ENCODE data around the gene DBX1. TPM values are rescaled to one million over a fixed set of nuclear protein-coding genes. Genes with fewer than 3 reads are reported as not detected.

The DBX1 gene
- total and polyA plus RNA-seq, 8 donors: not detected

- Histone ChIP-seq H3K9me3 (no peaks in the 10 kb centered on the region), H3K4me3 (no peak overlapping the region), H3K4me1 (peaks cover 14 to 20% of the 10 kb centered on the region in 2 donors), H3K27me3 (peaks cover 98 to 100% of the 10 kb centered on the region in 2 donors), H3K36me3 (no peaks in the 10 kb centered on the region), H3K27ac (no peak overlapping the region)
- DNase-seq (no peak), ATAC-seq (no peak)
- intact Hi-C loops (cut with DNase I): no loop called here
- no peak for TF ChIP-seq CTCF (IDR thresholded peaks at IDR 0.05)
Measured at GRCh38 chr11:20161230-20161918, 1.1 kb upstream of the DBX1 start.

- no peak for TF ChIP-seq CTCF (IDR thresholded peaks at IDR 0.05)
- intact Hi-C loops (cut with DNase I): no loop called here
- H3K27ac ChIP-seq: no peak overlapping the region
- no peaks in the 10 kb centered on the region for H3K9me3 ChIP-seq
- peaks cover 99 to 100% of the 10 kb centered on the region in 2 donors for H3K27me3 ChIP-seq
- DNase-seq (no peak), ATAC-seq (no peak)
- peaks cover 15 to 26% of the 10 kb centered on the region in 2 donors for H3K4me1 ChIP-seq
- no peaks in the 10 kb centered on the region for H3K36me3 ChIP-seq
- H3K4me3 ChIP-seq: no peak overlapping the region
Measured at GRCh38 chr11:20159466-20160381, 551 bp downstream of the DBX1 start.

GRCh38 chr11:20158597-20159257, 1.5 kb downstream of the DBX1 start:
- no peak for TF ChIP-seq CTCF (IDR thresholded peaks at IDR 0.05)
- Histone ChIP-seq H3K27ac (no peak overlapping the region), H3K36me3 (no peaks in the 10 kb centered on the region), H3K9me3 (no peaks in the 10 kb centered on the region), H3K4me3 (no peak overlapping the region), H3K4me1 (peaks cover 15 to 24% of the 10 kb centered on the region in 2 donors), H3K27me3 (peaks cover 95 to 100% of the 10 kb centered on the region in 2 donors)
- DNase-seq (peak in 3 of 4 donors; percentile 45 to 77 (median 69)), ATAC-seq (peak; percentile 87)
- intact Hi-C loops (cut with DNase I): no loop called here

DNA sequence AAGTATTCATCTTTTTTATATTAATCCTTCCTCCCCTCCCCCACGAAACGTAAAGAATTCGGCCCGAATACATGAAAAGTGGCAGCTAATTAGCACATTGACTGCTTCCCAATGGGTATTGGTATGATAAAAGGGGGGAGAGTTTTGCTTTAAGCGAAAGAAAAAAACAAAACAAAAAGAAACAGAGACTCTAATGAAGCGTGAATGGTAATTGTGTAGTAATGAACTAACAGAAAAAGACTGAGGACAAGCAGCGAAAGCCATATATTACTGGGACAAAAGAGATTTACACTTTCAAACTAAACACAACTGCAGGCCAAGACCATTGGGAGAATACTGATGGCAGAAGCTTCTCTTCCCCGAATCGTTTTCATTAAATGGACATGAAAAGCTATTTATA, 2.5 kb downstream of the DBX1 start:
- intact Hi-C loops (cut with DNase I): no loop called here
- no peak overlapping the region for H3K4me3 ChIP-seq
- peaks cover 8 to 18% of the 10 kb centered on the region in 2 donors for H3K4me1 ChIP-seq
- no peak overlapping the region for H3K27ac ChIP-seq
- ATAC-seq (no peak), DNase-seq (no peak)
- peaks cover 91 to 100% of the 10 kb centered on the region in 2 donors for H3K27me3 ChIP-seq
- H3K36me3 ChIP-seq: no peaks in the 10 kb centered on the region
- H3K9me3 ChIP-seq: no peaks in the 10 kb centered on the region
- TF ChIP-seq CTCF (IDR thresholded peaks at IDR 0.05): no peak

Measured in left lung (tissue), 10 donors.